Mesodermal cell (in vitro differentiated cells): ENCODE data around the gene SETD2.

Source experiments
- H3K27ac ChIP-seq: 2 replicates; pipeline ENCODE4 v1.7.0; 2013; ENCODE audit warnings: mild to moderate bottlenecking, low read depth, low read length, moderate library complexity; ENCODE audit not compliant: severe bottlenecking
- H3K36me3 ChIP-seq: 2 replicates; pipeline ENCODE4 v1.7.1; 2013; ENCODE audit warnings: mild to moderate bottlenecking, low read length, moderate library complexity; ENCODE audit not compliant: control insufficient read depth, insufficient read depth
- H3K4me1 ChIP-seq: one replicate; pipeline ENCODE4 v1.7.1; 2013; ENCODE audit warnings: mild to moderate bottlenecking, low read length; ENCODE audit not compliant: insufficient read depth, control insufficient read depth, poor library complexity, severe bottlenecking
- H3K4me3 ChIP-seq: 2 replicates; pipeline ENCODE4 v1.7.0; 2013; ENCODE audit warnings: low read length, control low read depth, mild to moderate bottlenecking; ENCODE audit not compliant: insufficient read depth, poor library complexity, severe bottlenecking; ENCODE audit errors: extremely low read depth
- H3K9me3 ChIP-seq: 2 replicates; pipeline ENCODE4 v1.7.1; 2013; ENCODE audit warnings: mild to moderate bottlenecking, low read length, moderate library complexity; ENCODE audit not compliant: control insufficient read depth
- WGBS, 2 experiments: methylation state at CpG; one replicate each; pipeline ENCODE4 v1.1.5; 2013; ENCODE audit warnings: missing lambda C conversion rate in 2 of 2; ENCODE audit not compliant: insufficient coverage in 2 of 2; 5-methylcytosine and 5-hydroxymethylcytosine counted together

The SETD2 gene

DNA sequence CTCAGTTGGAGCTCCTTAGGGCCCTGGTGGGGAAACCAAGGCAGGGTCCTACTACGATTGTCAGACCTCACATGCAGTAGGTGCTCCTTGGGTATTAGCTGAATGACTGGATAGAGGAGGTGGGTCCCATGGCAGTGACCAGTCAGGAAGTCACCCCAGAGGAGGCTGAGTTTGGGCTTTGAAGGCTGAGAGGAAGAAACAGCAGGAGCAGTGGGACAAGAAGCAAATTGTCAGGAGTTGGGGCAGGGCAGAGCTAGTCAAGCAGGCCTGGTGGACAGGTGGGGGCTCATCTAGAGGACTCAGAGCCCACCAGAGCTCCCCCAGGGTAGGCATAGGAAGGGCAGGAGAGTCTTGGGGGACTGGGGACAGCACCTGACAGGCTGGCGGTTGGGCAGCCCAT, 181.4 kb downstream of the SETD2 start:
- Histone ChIP-seq H3K36me3 (no peaks in the 10 kb centered on the region), H3K4me3 (no peak overlapping the region), H3K9me3 (peaks cover 2% of the 10 kb centered on the region), H3K4me1 (peaks cover 16% of the 10 kb centered on the region), H3K27ac (no peak overlapping the region)
- 83 to 88% methylated on average over 1 to 2 of the region's 2 CpGs for WGBS, 2 experiments

DNA sequence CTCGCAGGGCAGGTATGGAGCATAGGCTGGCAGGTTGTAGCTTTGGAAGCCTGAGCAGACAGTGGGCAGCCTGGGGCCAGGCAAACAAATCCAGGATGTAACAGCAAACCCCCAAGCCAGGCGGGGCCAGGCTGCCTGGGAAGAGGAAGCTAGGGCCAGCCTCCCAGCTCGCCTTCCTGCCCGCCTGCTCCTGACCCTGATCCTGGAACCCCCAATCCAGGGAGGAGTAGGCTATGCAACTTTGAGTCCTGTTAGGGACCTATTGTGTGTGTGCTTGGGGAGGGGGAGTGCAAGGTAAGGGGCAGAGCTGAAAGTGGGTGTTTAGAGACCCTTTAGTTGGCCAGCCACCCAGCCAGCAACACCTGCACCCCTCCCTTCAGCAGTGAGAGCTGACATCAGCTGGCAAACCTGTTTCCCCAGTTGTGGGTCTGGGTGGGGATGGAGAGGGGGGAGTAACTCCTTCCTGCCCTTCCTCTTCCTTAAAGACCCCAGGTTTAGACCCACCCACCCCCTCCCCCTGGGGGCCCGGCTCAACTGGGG, 181.9 kb downstream of the SETD2 start:
- Histone ChIP-seq H3K4me1 (peaks cover 12% of the 10 kb centered on the region), H3K27ac (no peak overlapping the region), H3K36me3 (no peaks in the 10 kb centered on the region), H3K9me3 (peaks cover 4% of the 10 kb centered on the region), H3K4me3 (no peak overlapping the region)
- 50 to 77% methylated on average over 2 to 3 of the region's 5 CpGs for WGBS, 2 experiments

- Histone ChIP-seq H3K4me1 (peaks cover 12% of the 10 kb centered on the region), H3K36me3 (no peaks in the 10 kb centered on the region), H3K9me3 (peaks cover 4% of the 10 kb centered on the region), H3K4me3 (peak overlapping the region; percentile 54), H3K27ac (no peak overlapping the region)
- WGBS, 2 experiments, result 2 to 3% methylated on average over 14 to 22 of the region's 40 CpGs
These were observed 183.9 kb downstream of the SETD2 start for GRCh38 chr3:46979958-46980497.

DNA sequence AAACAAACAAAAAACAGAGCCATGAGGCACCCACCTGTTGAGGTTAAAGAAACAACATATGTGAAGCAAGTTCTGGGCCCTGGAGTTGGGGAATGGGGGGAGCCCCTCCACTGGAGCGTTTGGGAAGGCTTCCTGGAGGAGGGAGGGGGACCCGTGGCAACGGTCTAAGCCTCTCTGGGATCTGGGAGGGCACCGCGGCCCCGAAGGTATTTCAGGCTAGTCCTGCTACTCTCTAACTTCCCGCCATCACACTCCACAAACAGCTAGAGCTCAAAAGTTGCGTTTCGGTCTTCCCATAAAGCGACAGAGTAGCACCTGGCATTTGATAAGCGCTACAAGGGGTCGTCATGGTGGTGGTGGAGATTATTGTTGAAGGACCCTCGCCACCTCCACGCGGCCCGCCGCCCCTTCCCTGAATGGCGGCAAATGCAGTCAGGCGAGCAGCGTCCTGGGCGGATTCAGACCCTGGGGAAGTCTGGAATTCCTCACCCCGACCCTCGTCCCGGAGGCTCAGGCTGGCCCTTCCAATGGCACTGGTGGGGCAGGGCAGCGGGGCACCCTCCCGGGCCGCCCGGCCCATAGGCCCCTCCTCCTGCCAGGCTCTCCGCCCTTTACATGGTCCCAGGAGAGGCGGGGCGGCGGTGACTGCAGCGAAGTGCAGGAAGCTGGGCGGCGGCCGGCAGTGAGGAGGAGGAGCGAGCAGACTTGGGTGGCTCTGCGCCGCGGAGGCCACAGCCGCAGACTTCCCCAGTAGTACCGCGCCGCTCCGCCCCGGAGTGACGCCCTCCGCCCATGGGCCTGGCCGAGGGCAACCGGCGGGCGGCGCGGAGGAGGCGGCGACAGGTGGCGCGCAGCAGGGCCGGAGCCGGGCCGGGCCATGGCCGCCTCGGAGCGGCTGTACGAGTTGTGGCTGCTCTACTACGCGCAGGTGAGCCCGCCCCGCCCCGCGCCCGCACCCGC, 184.6 kb downstream of the SETD2 start, which contains the start of gene NBEAL2:
TSS of gene NBEAL2 (plus strand) at position 682 of the 960 bp plus-strand sequence. CDS start at position 878, 196 bp downstream.
- H3K4me3 ChIP-seq, result peak within 1 kb of the TSS; percentile 54
- H3K27ac ChIP-seq, result peak within 1 kb of the TSS; percentile 23
- WGBS, 2 experiments, result 1 to 2% methylated on average over 38 to 51 of the region's 73 CpGs
- H3K4me1 ChIP-seq, result peaks cover 12% of the 10 kb centered on the region
- peaks cover 6% of the 10 kb centered on the region for H3K36me3 ChIP-seq
- peaks cover 4% of the 10 kb centered on the region for H3K9me3 ChIP-seq

DNA sequence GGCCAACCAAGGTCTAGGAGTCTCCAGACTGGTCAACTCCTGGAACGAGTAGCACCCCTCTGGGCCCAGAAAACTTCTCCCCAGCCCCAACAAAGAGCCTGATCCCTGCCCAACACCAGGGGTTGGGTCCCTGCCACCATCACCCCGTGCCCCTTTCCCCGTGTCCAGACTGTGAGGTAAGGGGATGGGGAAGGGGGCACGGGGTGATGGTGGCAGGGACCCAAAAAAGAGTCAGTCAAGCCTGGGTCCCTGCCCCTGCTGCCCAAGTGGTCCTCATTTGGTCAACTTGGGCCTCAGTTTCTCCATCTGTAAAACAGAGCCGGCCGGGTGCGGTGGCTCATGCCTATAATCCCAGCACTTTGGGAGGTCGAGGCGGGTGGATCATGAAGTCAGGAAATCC, 185.5 kb downstream of the SETD2 start:
- H3K9me3 ChIP-seq, result peaks cover 4% of the 10 kb centered on the region
- WGBS, 2 experiments, result 91 to 97% methylated on average over 6 to 9 of the region's 9 CpGs

DNA sequence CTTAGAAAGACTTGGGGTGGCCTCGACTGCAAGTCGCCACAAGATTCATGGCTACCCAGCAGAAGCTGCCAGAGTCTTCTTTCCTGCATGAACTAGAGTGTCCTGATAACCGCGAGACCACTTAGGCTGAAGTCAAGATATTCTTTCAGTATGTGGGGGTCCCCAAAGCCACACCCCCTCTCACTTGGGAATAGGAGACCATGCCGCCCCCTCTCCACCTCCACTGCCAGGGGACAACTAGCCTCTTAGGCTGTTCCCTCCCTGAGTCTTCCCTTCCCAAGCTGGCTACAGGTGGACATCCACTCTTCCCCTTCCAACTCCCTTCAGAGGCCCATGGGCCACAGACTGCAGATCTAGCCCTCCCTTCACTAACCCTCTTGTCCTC, 186.1 kb downstream of the SETD2 start:
- peaks cover 4% of the 10 kb centered on the region for H3K9me3 ChIP-seq
- no peak overlapping the region for H3K27ac ChIP-seq
- peaks cover 12% of the 10 kb centered on the region for H3K4me1 ChIP-seq
- 89 to 93% methylated on average over 3 to 4 of the region's 5 CpGs for WGBS, 2 experiments
- H3K36me3 ChIP-seq, result peaks cover 16% of the 10 kb centered on the region
- H3K4me3 ChIP-seq, result no peak overlapping the region

More for the DNA sequence above, 185.5 kb downstream of the SETD2 start:
- Histone ChIP-seq H3K27ac (no peak overlapping the region), H3K4me3 (no peak overlapping the region), H3K36me3 (peaks cover 15% of the 10 kb centered on the region), H3K4me1 (peaks cover 12% of the 10 kb centered on the region)

- 0 to 1% methylated on average over 37 to 46 of the region's 64 CpGs for WGBS, 2 experiments
- peak within 1 kb of the TSS; percentile 95 for H3K27ac ChIP-seq
- peak within 1 kb of the TSS; percentile 76 for H3K4me3 ChIP-seq
- H3K4me1 ChIP-seq, result peaks cover 12% of the 10 kb centered on the region
- peaks cover 25% of the 10 kb centered on the region for H3K36me3 ChIP-seq
- H3K9me3 ChIP-seq, result peaks cover 4% of the 10 kb centered on the region
These were observed 187.4 kb downstream of the SETD2 start, which contains the start of gene CCDC12 for GRCh38 chr3:46976326-46977190. TSS of gene CCDC12 (minus strand) at chr3:46976745. CDS start at chr3:46976732, 13 bp downstream.

DNA sequence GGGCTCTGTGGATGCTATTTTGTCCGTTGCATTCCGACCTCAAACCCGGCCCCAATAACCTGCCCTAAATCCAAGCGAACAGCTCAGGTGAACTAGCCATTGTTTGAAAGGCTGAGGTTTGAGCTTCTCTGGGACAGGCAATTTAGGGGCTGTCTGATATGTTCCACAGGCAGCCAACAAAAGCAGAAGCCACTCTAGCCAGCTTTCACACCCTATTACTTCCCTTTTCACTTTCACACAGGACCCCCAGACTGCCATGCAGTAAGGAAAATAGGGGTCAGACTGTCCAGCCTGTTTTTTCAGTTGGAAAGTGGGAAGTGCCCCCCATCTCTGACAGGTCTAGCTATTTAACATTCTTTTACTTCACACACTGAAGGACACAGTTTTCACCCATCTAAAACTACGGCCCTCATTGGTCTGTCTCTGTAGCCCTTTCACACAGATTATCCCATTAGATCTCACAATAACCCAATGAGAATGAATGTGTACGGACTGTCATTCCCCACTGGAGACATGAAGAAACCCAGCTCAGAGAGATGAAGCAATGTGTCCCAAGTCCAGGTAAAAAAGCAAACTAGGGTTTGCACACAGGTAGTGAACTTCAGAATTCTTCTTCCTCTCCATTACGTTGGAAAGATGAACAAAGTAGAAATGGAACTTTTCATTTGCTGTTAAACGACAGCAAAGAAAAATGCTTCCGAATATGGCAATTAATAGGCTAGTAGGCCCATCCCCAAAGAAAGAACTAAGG, 189.3 kb downstream of the SETD2 start:
- 94 to 97% methylated on average over 8 to 9 of the region's 9 CpGs for WGBS, 2 experiments

DNA sequence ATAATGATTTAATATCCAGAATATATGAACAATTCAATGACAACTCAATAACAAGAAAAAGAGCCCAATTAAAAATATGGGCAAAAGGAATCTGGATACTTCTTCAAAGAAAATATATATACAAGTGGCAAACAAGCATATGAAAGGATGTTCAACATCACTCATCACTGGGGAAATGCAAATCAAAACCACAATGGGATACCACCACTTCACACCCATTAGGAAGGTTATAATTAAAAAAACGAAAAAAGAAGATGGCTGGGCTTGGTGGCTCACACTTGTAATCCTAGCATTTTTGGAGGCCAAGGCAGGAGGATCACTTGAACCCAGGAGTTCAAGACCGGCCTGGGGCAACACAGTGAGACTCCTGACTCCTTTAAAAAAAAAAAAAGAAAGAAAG, 191.5 kb downstream of the SETD2 start:
- WGBS, 2 experiments, result 100% methylated on average over 1 of the region's 2 CpGs
- H3K4me3 ChIP-seq, result no peak overlapping the region
- peaks cover 1% of the 10 kb centered on the region for H3K9me3 ChIP-seq
- H3K36me3 ChIP-seq, result peaks cover 36% of the 10 kb centered on the region
- H3K27ac ChIP-seq, result no peak overlapping the region
- peaks cover 11% of the 10 kb centered on the region for H3K4me1 ChIP-seq

More for the DNA sequence above, 189.3 kb downstream of the SETD2 start:
- Histone ChIP-seq H3K4me1 (peaks cover 16% of the 10 kb centered on the region), H3K9me3 (peaks cover 4% of the 10 kb centered on the region), H3K4me3 (peak overlapping the region; percentile 76), H3K36me3 (peaks cover 30% of the 10 kb centered on the region), H3K27ac (no peak overlapping the region)
